ENCODE measurements around the gene EPS8L2.

The EPS8L2 gene

GRCh38 chr11:761526-762108, 55.6 kb downstream of the EPS8L2 start:
- no peak overlapping the region for H3K4me3 ChIP-seq
- H3K4me2 ChIP-seq: no peak overlapping the region
- H3K4me1 ChIP-seq: peaks cover 0 to 33% (median 8%) of the 10 kb centered on the region in 10 experiments; a peak in 12 of 20 replicates
- H3K27ac ChIP-seq: no peak overlapping the region
- no peak for TF ChIP-seq Cebpa-rat (IDR thresholded peaks at IDR 0.05)
- no peaks in the 10 kb centered on the region for H3K9me3 ChIP-seq (replicated peaks in 1 of 11)
- H4K20me1 ChIP-seq: peaks cover 51 to 99% (median 97%) of the 10 kb centered on the region in 11 experiments
- H3K27me3 ChIP-seq: no peaks in the 10 kb centered on the region
- H3K9ac ChIP-seq: 0 out of 22 replicates have a peak overlapping the region, but pooled peaks of 1 of the 11 experiments have one; percentile 3
- peaks cover 95 to 98% (median 97%) of the 10 kb centered on the region in 11 experiments for H3K36me3 ChIP-seq

DNA sequence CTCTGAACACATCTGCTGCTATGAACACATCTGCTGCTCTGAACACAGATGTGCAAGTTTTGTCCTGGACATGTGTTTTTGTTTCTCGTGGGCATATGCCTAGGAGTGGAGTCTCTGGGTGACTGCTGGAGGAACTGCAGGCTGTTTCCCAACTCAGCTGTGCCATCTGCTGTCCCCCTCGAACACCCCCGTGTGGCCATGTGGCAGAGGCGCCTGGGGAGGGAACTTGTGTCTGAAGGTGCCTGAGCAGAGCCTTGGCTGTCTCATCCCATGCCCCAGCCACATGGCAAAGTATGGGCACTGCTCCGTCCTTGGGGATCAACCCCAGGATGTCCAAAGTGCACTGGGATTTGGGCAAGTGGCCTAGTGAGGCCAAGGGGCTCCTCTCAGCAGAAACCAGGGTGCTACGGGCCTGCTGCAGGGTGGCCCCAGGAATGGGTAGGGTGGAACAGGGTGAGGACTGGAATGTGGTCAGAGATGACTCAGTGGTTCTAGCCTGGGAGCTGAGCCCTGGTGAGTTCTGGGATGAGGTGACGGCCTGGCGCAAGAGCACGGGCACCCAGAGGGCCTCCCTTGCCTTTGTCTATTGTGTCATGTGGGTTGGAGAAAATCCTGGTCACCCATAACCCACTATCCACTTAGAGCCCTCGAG, 56.5 kb downstream of the EPS8L2 start:
- TF ChIP-seq Cebpa-rat (IDR thresholded peaks at IDR 0.05): no peak; a peak in 1 of 22 replicates
- Histone ChIP-seq H3K4me3 (no peak overlapping the region), H3K36me3 (peaks cover 95 to 98% (median 97%) of the 10 kb centered on the region in 11 experiments), H3K9ac (peak overlapping the region in 1 of 11 experiments; percentile 10; a peak in 1 of 22 replicates), H3K9me3 (replicated peaks in 1 of 11) (no peaks in the 10 kb centered on the region), H3K4me1 (peaks cover 0 to 42% (median 8%) of the 10 kb centered on the region in 10 experiments; a peak in 12 of 20 replicates), H3K27ac (peak overlapping the region in 5 of 11 experiments; percentile 15 to 45 (median 32); a peak in 5 of 22 replicates), H3K4me2 (peak overlapping the region in 2 of 11 experiments; percentile 14 to 18; a peak in 1 of 22 replicates), H4K20me1 (peaks cover 54 to 99% (median 97%) of the 10 kb centered on the region in 11 experiments), H3K27me3 (no peaks in the 10 kb centered on the region)

DNA sequence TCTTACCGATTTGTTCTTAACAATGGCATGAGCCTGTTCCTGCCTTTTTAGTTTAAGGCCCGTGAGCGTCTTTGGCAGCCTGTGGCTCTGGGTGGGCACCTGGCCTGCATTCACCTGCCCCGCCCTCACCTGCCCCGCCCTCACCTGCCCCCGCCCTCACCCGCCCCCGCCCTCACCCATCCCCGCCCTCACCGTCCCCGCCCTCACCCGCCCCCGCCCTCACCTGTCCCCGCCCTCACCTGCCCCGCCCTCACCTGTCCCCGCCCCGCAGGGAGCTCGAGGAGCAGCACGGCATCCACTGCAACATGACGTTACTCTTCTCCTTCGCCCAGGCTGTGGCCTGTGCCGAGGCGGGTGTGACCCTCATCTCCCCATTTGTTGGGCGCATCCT, 57.0 kb downstream of the EPS8L2 start:
- Histone ChIP-seq H3K4me1 (peaks cover 0 to 43% (median 8%) of the 10 kb centered on the region in 10 experiments; a peak in 12 of 20 replicates), H4K20me1 (peaks cover 50 to 99% (median 94%) of the 10 kb centered on the region in 11 experiments), H3K36me3 (peaks cover 91 to 97% (median 94%) of the 10 kb centered on the region in 11 experiments), H3K27ac (peak overlapping the region in 2 of 11 experiments; percentile 37 to 45; a peak in 1 of 22 replicates), H3K9me3 (replicated peaks in 1 of 11) (no peaks in the 10 kb centered on the region), H3K4me2 (no peak overlapping the region), H3K4me3 (no peak overlapping the region), H3K27me3 (no peaks in the 10 kb centered on the region), H3K9ac (no peak overlapping the region)
- TF ChIP-seq Cebpa-rat (IDR thresholded peaks at IDR 0.05): no peak

GRCh38 chr11:763549-764321, 57.7 kb downstream of the EPS8L2 start:
- Histone ChIP-seq H3K27me3 (no peaks in the 10 kb centered on the region), H3K4me1 (peaks cover 0 to 43% (median 8%) of the 10 kb centered on the region in 10 experiments; a peak in 12 of 20 replicates), H3K9me3 (replicated peaks in 1 of 11) (no peaks in the 10 kb centered on the region), H3K27ac (no peak overlapping the region), H4K20me1 (peaks cover 49 to 99% (median 89%) of the 10 kb centered on the region in 11 experiments), H3K4me2 (no peak overlapping the region), H3K4me3 (no peak overlapping the region), H3K9ac (peak overlapping the region in 1 of 11 experiments; percentile 11; a peak in 1 of 22 replicates), H3K36me3 (peaks cover 86 to 97% (median 92%) of the 10 kb centered on the region in 11 experiments)
- no peak for TF ChIP-seq Cebpa-rat (IDR thresholded peaks at IDR 0.05)

GRCh38 chr11:764322-765024, 58.4 kb downstream of the EPS8L2 start:
- no peak overlapping the region for H3K27ac ChIP-seq
- H3K36me3 ChIP-seq: peaks cover 78 to 97% (median 92%) of the 10 kb centered on the region in 11 experiments
- no peak for TF ChIP-seq Cebpa-rat (IDR thresholded peaks at IDR 0.05)

DNA sequence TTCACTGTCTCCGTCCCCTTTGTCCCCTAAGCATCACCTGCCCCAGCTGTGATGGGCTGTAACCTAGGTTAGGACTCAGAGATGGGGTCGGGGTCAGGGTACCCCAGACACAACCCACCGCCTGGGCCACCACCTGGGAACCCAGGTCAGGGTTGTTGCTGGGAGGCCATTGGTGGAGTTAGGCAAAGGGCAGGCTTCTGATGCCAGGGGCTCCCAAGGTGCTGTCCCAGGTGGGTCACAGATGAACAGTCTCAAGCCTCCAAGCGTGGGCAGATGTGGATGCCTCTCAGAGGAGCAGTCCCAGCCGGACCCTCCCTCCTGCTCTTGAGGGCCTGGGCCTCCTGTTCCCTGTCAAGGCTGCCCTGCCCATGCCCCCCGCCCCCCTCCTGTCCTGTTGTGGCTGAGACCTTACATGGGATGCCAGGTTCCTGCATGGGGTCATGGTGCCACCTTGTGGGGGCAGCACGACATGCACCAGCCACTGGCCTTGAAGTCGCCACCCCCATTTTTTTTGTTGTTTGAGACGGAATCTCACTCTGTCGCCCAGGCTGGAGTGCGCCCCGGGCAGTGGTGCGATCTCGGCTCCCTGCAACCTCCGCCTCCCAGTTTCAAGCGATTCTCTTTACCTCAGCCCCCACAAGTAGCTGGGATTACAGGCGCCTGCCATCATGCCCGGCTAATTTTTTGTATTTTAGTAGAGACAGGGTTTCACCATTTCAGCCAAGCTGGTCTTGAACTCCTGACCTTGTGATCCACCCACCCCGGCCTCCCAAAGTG, 59.2 kb downstream of the EPS8L2 start:
- TF ChIP-seq Cebpa-rat (IDR thresholded peaks at IDR 0.05): no peak
- H3K36me3 ChIP-seq: peaks cover 78 to 96% (median 90%) of the 10 kb centered on the region in 11 experiments
- peaks cover 0 to 39% (median 8%) of the 10 kb centered on the region in 10 experiments; a peak in 12 of 20 replicates for H3K4me1 ChIP-seq
- no peak overlapping the region; a peak in 1 of 22 replicates for H3K4me2 ChIP-seq
- no peaks in the 10 kb centered on the region for H3K9me3 ChIP-seq (replicated peaks in 1 of 11)
- H3K27me3 ChIP-seq: no peaks in the 10 kb centered on the region
- H4K20me1 ChIP-seq: peaks cover 52 to 99% (median 83%) of the 10 kb centered on the region in 11 experiments
- H3K4me3 ChIP-seq: no peak overlapping the region
- peak overlapping the region in 5 of 11 experiments; percentile 22 to 48 (median 27); a peak in 5 of 22 replicates for H3K9ac ChIP-seq
- no peak overlapping the region for H3K27ac ChIP-seq

More at GRCh38 chr11:764322-765024, 58.4 kb downstream of the EPS8L2 start:
- Histone ChIP-seq H3K9me3 (replicated peaks in 1 of 11) (no peaks in the 10 kb centered on the region), H3K4me1 (peaks cover 0 to 43% (median 8%) of the 10 kb centered on the region in 10 experiments; a peak in 12 of 20 replicates), H4K20me1 (peaks cover 49 to 99% (median 85%) of the 10 kb centered on the region in 11 experiments), H3K27me3 (no peaks in the 10 kb centered on the region), H3K9ac (no peak overlapping the region), H3K4me2 (no peak overlapping the region), H3K4me3 (no peak overlapping the region)

DNA sequence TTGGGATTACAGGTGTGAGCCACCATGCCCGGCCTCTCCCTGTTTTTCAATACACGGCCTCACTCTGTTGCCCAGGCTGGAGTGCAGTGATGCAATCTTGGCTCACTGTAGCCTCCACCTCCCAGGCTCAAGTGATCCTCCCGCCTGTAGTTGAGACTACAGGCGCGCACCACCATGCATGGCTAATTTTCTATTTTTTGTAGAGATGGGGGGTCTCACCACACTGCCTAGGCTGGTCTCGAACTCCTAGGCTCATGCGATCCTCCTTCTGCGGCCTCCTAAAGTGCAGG, 59.7 kb downstream of the EPS8L2 start:
- Histone ChIP-seq H3K9me3 (replicated peaks in 1 of 11) (no peaks in the 10 kb centered on the region), H3K27me3 (no peaks in the 10 kb centered on the region), H3K27ac (no peak overlapping the region), H3K9ac (peak overlapping the region in 5 of 11 experiments; percentile 22 to 48 (median 27); a peak in 5 of 22 replicates), H3K4me2 (peak overlapping the region in 2 of 11 experiments; percentile 27 to 61; a peak in 2 of 22 replicates), H3K4me3 (no peak overlapping the region), H3K36me3 (peaks cover 78 to 96% (median 90%) of the 10 kb centered on the region in 11 experiments), H3K4me1 (peaks cover 0 to 37% (median 8%) of the 10 kb centered on the region in 10 experiments; a peak in 12 of 20 replicates), H4K20me1 (peaks cover 57 to 99% (median 83%) of the 10 kb centered on the region in 11 experiments)
- 0 out of 22 replicates have a peak, but pooled peaks of 2 of the 11 experiments have one; percentile 13 to 20 for TF ChIP-seq Cebpa-rat (IDR thresholded peaks at IDR 0.05)

Data from BLaER1 treated with 17β-estradiol and CSF1 and Interleukin-3, amounts not matched to agents 10 nM and 100 nM (cell line).